GM21786 (cell line): ENCODE measurements around the gene NF2.

Source experiments
- ATAC-seq: cut with Tn5 transposase; IDR thresholded peaks from one replicate; pipeline ENCODE4 v1.9.1; 2021; ENCODE audit not compliant: unreplicated experiment

Gene NF2

GRCh38 chr22:29740216-29740615, 136.8 kb downstream of the NF2 start:
- no peak for ATAC-seq

- no peak for ATAC-seq
These were observed 138.5 kb downstream of the NF2 start for GRCh38 chr22:29741926-29742325.

- ATAC-seq, result no peak
These were observed 138.9 kb downstream of the NF2 start for GRCh38 chr22:29742326-29742725.

DNA sequence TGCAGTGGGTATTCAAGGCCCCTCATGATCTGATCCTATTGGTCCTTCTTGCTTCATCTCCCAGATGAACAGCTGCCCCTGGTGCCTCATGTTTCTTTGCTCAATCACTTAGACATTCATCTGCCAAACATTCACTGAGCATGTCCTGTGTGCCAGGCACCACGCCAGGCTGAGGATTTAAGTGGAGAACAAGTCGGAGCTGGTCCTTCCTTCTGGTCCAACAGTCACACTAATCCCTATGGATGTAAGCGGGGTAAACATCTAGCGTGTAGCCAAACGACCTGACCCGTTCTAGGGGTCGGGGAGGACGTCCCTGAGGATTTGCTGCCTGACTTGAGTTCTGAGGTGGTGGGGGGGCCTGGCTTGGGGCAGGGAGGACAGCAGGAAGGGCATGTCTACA, 141.5 kb downstream of the NF2 start:
- ATAC-seq, result no peak

- ATAC-seq, result no peak
These were observed 144.4 kb downstream of the NF2 start for GRCh38 chr22:29747832-29748231.
